PC-3 (cell line): ENCODE measurements around the gene GULP1.

Source experiments
- CTCF ChIP-seq: fragments of 300-600 bp; sonication (generic); conservative IDR thresholded peaks from 2 replicates; pipeline ENCODE4 v1.5.1; 2017; ENCODE audit warnings: antibody characterized with exemption, low read depth, mild to moderate bottlenecking, low read length
- EZH2 ChIP-seq: fragments of 300-600 bp; sonication (generic); IDR thresholded peaks from one replicate; pipeline ENCODE4 v1.6.1; 2017; ENCODE audit warnings: antibody characterized with exemption, mild to moderate bottlenecking, low read length; ENCODE audit not compliant: unreplicated experiment
- EZH2phosphoT487 ChIP-seq: fragments of 300-600 bp; sonication (generic); IDR thresholded peaks from 2 replicates; pipeline ENCODE4 v1.6.1; 2018; ENCODE audit warnings: mild to moderate bottlenecking, antibody characterized with exemption, low read length, borderline replicate concordance

GRCh38 chr2:188340257-188340656 is 48.6 kb downstream of the GULP1 start:
- TF ChIP-seq CTCF, result no peak
- no peak for TF ChIP-seq EZH2phosphoT487
- no peak for TF ChIP-seq EZH2
